Neural cell (in vitro differentiated cells): ENCODE measurements around the gene NELL1. TPM values are rescaled to one million over a fixed set of nuclear protein-coding genes. Genes with fewer than 3 reads are reported as not detected.

Source experiments
- H2AFZ ChIP-seq: fragments of 200-600, 300-800 bp; sonication (generic), shearing (Covaris generic); 2 replicates; pipeline ENCODE4 v1.6.0; 2014; ENCODE audit warnings: low read depth, mild to moderate bottlenecking, antibody characterized with exemption, low read length, moderate library complexity
- H3F3A ChIP-seq: fragments of 200-600 bp; shearing (Covaris generic); 2 replicates; pipeline ENCODE4 v1.6.1; 2016; ENCODE audit warnings: mild to moderate bottlenecking, moderate library complexity, mixed read lengths, antibody characterized with exemption, low read length; ENCODE audit not compliant: insufficient read depth, poor library complexity, severe bottlenecking
- H3K27ac ChIP-seq: fragments of 200-600, 300-800 bp; sonication (generic), shearing (Covaris generic); 2 replicates; pipeline ENCODE4 v1.5.1; 2014; ENCODE audit warnings: mild to moderate bottlenecking, low read length, moderate library complexity
- H3K27me3 ChIP-seq: fragments of 300-800, 200-600 bp; sonication (generic), shearing (Covaris generic); 2 replicates; pipeline ENCODE4 v1.6.0; 2014; ENCODE audit warnings: mild to moderate bottlenecking, low read depth, low read length, moderate library complexity; ENCODE audit not compliant: insufficient read depth
- H3K36me3 ChIP-seq: fragments of 300-800, 200-600 bp; sonication (generic), shearing (Covaris generic); 2 replicates; pipeline ENCODE4 v1.5.1; 2014; ENCODE audit warnings: mild to moderate bottlenecking, antibody characterized with exemption, low read length, moderate library complexity; ENCODE audit not compliant: insufficient read depth
- H3K4me2 ChIP-seq: fragments of 300-800, 200-600 bp; sonication (generic), shearing (Covaris generic); 2 replicates; pipeline ENCODE4 v1.6.0; 2014; ENCODE audit warnings: mild to moderate bottlenecking, low read length
- H3K4me3 ChIP-seq: fragments of 300-800, 200-600 bp; sonication (generic), shearing (Covaris generic); 2 replicates; pipeline ENCODE4 v1.5.1; 2014; ENCODE audit warnings: mild to moderate bottlenecking, low read length, moderate library complexity
- H3K79me2 ChIP-seq: fragments of 200-600 bp; shearing (Covaris generic); replicated peaks from 2 replicates; pipeline ENCODE4 v1.6.0; 2014; ENCODE audit warnings: mild to moderate bottlenecking, low read length, moderate library complexity; ENCODE audit not compliant: insufficient read depth
- H3K9ac ChIP-seq: fragments of 300-800, 200-600 bp; sonication (generic), shearing (Covaris generic); 2 replicates; pipeline ENCODE4 v1.6.1; 2016; ENCODE audit warnings: mild to moderate bottlenecking, low read length, mixed read lengths
- H3K9me2 ChIP-seq: fragments of 200-600 bp; shearing (Covaris generic); 2 replicates; pipeline ENCODE4 v1.6.1; 2016; ENCODE audit warnings: mild to moderate bottlenecking, low read length, mixed read lengths; ENCODE audit not compliant: insufficient read depth
- H3K9me3 ChIP-seq: fragments of 200-600, 300-800 bp; sonication (generic), shearing (Covaris generic); 2 replicates; pipeline ENCODE4 v1.6.1; 2016; ENCODE audit warnings: mild to moderate bottlenecking, mixed run types, low read length, moderate library complexity, mixed read lengths
- H4K20me1 ChIP-seq: fragments of 200-600 bp; shearing (Covaris generic); 2 replicates; pipeline ENCODE4 v1.6.1; 2016; ENCODE audit warnings: mild to moderate bottlenecking, mixed run types; ENCODE audit not compliant: insufficient read depth
- EP300 ChIP-seq: fragments of 450-650 bp; conservative IDR thresholded peaks from 2 replicates; pipeline ENCODE4 v1.6.1; 2014; ENCODE audit warnings: antibody characterized with exemption, mild to moderate bottlenecking, moderate library complexity; ENCODE audit not compliant: poor library complexity, severe bottlenecking
- EZH2 ChIP-seq: fragments of 200-600, 300-800 bp; shearing (Covaris generic), sonication (generic); IDR thresholded peaks from 2 replicates; pipeline ENCODE4 v1.6.1; 2014; ENCODE audit warnings: antibody characterized with exemption, low read length, borderline replicate concordance, mild to moderate bottlenecking; ENCODE audit not compliant: insufficient read depth, poor library complexity, severe bottlenecking
- MXI1 ChIP-seq: fragments of 450-650 bp; conservative IDR thresholded peaks from 2 replicates; pipeline ENCODE4 v1.6.1; 2014; ENCODE audit warnings: antibody characterized with exemption, mild to moderate bottlenecking; ENCODE audit not compliant: poor library complexity, severe bottlenecking
- POLR2AphosphoS5 ChIP-seq: IDR thresholded peaks from 2 replicates; pipeline ENCODE4 v1.6.1; 2012
- RAD21 ChIP-seq: fragments of 450-650 bp; conservative IDR thresholded peaks from 2 replicates; pipeline ENCODE4 v1.6.1; 2014; ENCODE audit warnings: antibody characterized with exemption, mild to moderate bottlenecking, moderate library complexity
- REST ChIP-seq: IDR thresholded peaks from 2 replicates; pipeline ENCODE4 v1.6.1; 2012; ENCODE audit warnings: borderline replicate concordance
- SMC3 ChIP-seq: fragments of 450-650 bp; conservative IDR thresholded peaks from 2 replicates; pipeline ENCODE4 v1.6.1; 2014; ENCODE audit warnings: antibody characterized with exemption, mild to moderate bottlenecking, moderate library complexity; ENCODE audit not compliant: poor library complexity
- TAF1 ChIP-seq: IDR thresholded peaks from 2 replicates; pipeline ENCODE4 v1.6.1; 2012; ENCODE audit warnings: low read depth
- polyA plus RNA-seq: library from polyadenylated mRNA; depleted of rRNA; stranded (reverse); fragments of >200 nt; gene quantifications from 2 replicates; pipeline ENCODE4 v1.2.3, GENCODE V29; 2014
- TF ChIP-seq, protein P1 (sequence below): fragments of 450-650 bp; IDR thresholded peaks from 2 replicates; pipeline ENCODE4 v1.5.1; 2014; ENCODE audit warnings: antibody characterized with exemption, mild to moderate bottlenecking, moderate library complexity; ENCODE audit not compliant: poor library complexity, severe bottlenecking

NELL1 gene
- polyA plus RNA-seq, 1 donor from 2014 or later, result 70.4 TPM

DNA sequence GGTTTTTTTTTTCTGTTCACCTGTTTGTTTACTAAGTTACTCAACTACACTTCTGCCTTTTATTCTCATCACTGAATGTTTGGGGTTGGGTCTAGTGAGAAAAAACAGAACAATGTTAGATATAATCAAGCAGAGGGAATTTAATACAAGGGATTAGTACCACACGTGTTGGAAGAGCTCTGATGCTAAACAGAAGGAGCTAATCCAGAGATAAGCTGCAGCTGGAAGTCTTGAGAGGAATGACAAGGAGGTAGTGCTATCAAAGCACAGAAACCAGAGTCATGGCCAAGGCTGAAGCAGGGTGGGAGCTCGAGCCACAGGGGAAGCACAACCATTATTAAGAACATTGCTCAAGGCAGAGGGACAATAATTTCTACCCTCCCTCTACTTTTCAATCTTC lies 919.4 kb downstream of the NELL1 start:
- Histone ChIP-seq H2AFZ (no peak overlapping the region), H3K4me3 (no peak overlapping the region), H3K27ac (no peak overlapping the region), H3K36me3 (no peaks in the 10 kb centered on the region), H3K27me3 (no peaks in the 10 kb centered on the region), H3K9me2 (no peaks in the 10 kb centered on the region), H4K20me1 (no peaks in the 10 kb centered on the region), H3K79me2 (no peaks in the 10 kb centered on the region), H3K4me2 (no peak overlapping the region), H3K9me3 (no peaks in the 10 kb centered on the region), H3K9ac (no peak overlapping the region), H3F3A (no peaks in the 10 kb centered on the region)
- TF ChIP-seq POLR2AphosphoS5, result no peak
- TF ChIP-seq SMC3, result no peak
- TF ChIP-seq TAF1, result no peak
- no peak for TF ChIP-seq EP300
- TF ChIP-seq, protein P1, sequence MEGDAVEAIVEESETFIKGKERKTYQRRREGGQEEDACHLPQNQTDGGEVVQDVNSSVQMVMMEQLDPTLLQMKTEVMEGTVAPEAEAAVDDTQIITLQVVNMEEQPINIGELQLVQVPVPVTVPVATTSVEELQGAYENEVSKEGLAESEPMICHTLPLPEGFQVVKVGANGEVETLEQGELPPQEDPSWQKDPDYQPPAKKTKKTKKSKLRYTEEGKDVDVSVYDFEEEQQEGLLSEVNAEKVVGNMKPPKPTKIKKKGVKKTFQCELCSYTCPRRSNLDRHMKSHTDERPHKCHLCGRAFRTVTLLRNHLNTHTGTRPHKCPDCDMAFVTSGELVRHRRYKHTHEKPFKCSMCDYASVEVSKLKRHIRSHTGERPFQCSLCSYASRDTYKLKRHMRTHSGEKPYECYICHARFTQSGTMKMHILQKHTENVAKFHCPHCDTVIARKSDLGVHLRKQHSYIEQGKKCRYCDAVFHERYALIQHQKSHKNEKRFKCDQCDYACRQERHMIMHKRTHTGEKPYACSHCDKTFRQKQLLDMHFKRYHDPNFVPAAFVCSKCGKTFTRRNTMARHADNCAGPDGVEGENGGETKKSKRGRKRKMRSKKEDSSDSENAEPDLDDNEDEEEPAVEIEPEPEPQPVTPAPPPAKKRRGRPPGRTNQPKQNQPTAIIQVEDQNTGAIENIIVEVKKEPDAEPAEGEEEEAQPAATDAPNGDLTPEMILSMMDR, result no peak
- no peak for TF ChIP-seq MXI1
- TF ChIP-seq REST, result no peak
- no peak for TF ChIP-seq RAD21
- no peak for TF ChIP-seq EZH2

- no peaks in the 10 kb centered on the region for H3K36me3 ChIP-seq
- no peak overlapping the region for H3K4me2 ChIP-seq
- no peaks in the 10 kb centered on the region for H3K27me3 ChIP-seq
- TF ChIP-seq EZH2, result no peak
- no peak for TF ChIP-seq POLR2AphosphoS5
- TF ChIP-seq RAD21, result no peak
- TF ChIP-seq, protein P1, result no peak
- TF ChIP-seq MXI1, result no peak
- no peak for TF ChIP-seq TAF1
- no peak for TF ChIP-seq REST
- TF ChIP-seq EP300, result no peak
- no peaks in the 10 kb centered on the region for H4K20me1 ChIP-seq
- no peaks in the 10 kb centered on the region for H3K79me2 ChIP-seq
- H3K4me3 ChIP-seq, result no peak overlapping the region
- H3K27ac ChIP-seq, result no peak overlapping the region
- no peaks in the 10 kb centered on the region for H3K9me2 ChIP-seq
- H3K9ac ChIP-seq, result no peak overlapping the region
- H3F3A ChIP-seq, result no peaks in the 10 kb centered on the region
- H3K9me3 ChIP-seq, result no peaks in the 10 kb centered on the region
- no peak overlapping the region for H2AFZ ChIP-seq
Measured at GRCh38 chr11:21602699-21603098, 933.3 kb downstream of the NELL1 start.
